Transverse colon (tissue), 4 donors: ENCODE measurements around the gene ATP6V0E1. TPM values are rescaled to one million over a fixed set of nuclear protein-coding genes. Genes with fewer than 3 reads are reported as not detected.

Experiments used
- DNase-seq: peaks from one replicate; pipeline ENCODE4 v3.0.0-alpha.2; 2019
- H3K27ac ChIP-seq, 4 donors: fragments of 200-600 bp; sonication (generic); 2 replicates each; pipeline ENCODE4 v1.5.1; 2016 to 2018; ENCODE audit warnings: inconsistent platforms in 4 of 4
- H3K27me3 ChIP-seq: fragments of 200-600 bp; sonication (generic); 2 replicates; pipeline ENCODE4 v1.5.1; 2017; ENCODE audit warnings: inconsistent platforms
- H3K36me3 ChIP-seq, 4 donors: fragments of 200-600 bp; sonication (generic); 2 replicates each; pipeline ENCODE4 v1.5.1; 2017 to 2019; ENCODE audit warnings: inconsistent platforms in 4 of 4
- H3K4me1 ChIP-seq, 4 donors: fragments of 200-600 bp; sonication (generic); 2 replicates each; pipeline ENCODE4 v1.5.1; 2017 to 2020; ENCODE audit warnings: inconsistent platforms in 4 of 4
- H3K4me3 ChIP-seq, 4 donors: fragments of 200-600 bp; sonication (generic); 1 replicate in 1 of 4; 2 replicates in 3 of 4; pipeline versions ENCODE4 v1.5.1 to v1.6.1; 2017 to 2019; ENCODE audit warnings: inconsistent platforms in 4 of 4
- H3K9me3 ChIP-seq, 2 donors: fragments of 200-600 bp; sonication (generic); 2 replicates each; pipeline ENCODE4 v1.5.1; 2017 to 2019; ENCODE audit warnings: inconsistent platforms in 2 of 2
- EP300 ChIP-seq: sonication (generic); formaldehyde crosslinking; IDR thresholded peaks from one replicate; pipeline ENCODE4 v1.6.1; 2017; ENCODE audit warnings: antibody characterized with exemption, low read depth
- POLR2A ChIP-seq: fragments of 450-650 bp; IDR thresholded peaks from one replicate; pipeline ENCODE4 v1.6.1; 2016; ENCODE audit warnings: antibody characterized with exemption, mild to moderate bottlenecking, moderate library complexity
- POLR2AphosphoS5 ChIP-seq, 3 donors: sonication (generic); formaldehyde crosslinking; IDR thresholded peaks; one replicate each; pipeline ENCODE4 v1.6.1; 2016; ENCODE audit warnings: antibody characterized with exemption in 3 of 3
- WGBS, 2 donors: methylation state at CpG; one replicate each; pipeline ENCODE4 v1.1.5; 2018; ENCODE audit warnings: low coverage in 1 of 2; 5-methylcytosine and 5-hydroxymethylcytosine counted together
- in situ Hi-C, 4 donors: fragments of 200-750 bp; cut with MboI; loops; one replicate each; pipeline versions ENCODE4 v1.15.0 to v1.15.1; 2017; ENCODE audit warnings: low sequenced_read_pairs in 3 of 4, low pct_ligation_motif_present in 1 of 4, low pct_unique_long_range_greater_than_20kb in 1 of 4
- intact Hi-C: fragments of 100-400 bp; cut with DNase I; formaldehyde crosslinking; loops from one replicate; pipeline ENCODE4 v1.15.1; 2023; ENCODE audit warnings: low total_unique reads
- total RNA-seq, 4 donors: library from RNA; depleted of rRNA; stranded (reverse); fragments of >200 nt; gene quantifications; one replicate each; pipeline ENCODE4 v1.1.0, GENCODE V29; 2016
- TF ChIP-seq, protein P1 (sequence below), 5 experiments: fragments of 200-600 bp in 3 of 5; fragments of 450-650 bp in 2 of 5; sonication (generic) in 3 of 5; IDR thresholded peaks; 1 replicate in 2 of 5; 2 replicates in 3 of 5; pipeline ENCODE4 v1.5.1; 2016 to 2017; ENCODE audit warnings: antibody characterized with exemption in 5 of 5, inconsistent platforms in 3 of 5, mild to moderate bottlenecking in 2 of 5, moderate library complexity in 1 of 5

ATP6V0E1 gene
- total RNA-seq, 4 donors from 2014 or later, result 60.9 to 212 (median 138) TPM

DNA sequence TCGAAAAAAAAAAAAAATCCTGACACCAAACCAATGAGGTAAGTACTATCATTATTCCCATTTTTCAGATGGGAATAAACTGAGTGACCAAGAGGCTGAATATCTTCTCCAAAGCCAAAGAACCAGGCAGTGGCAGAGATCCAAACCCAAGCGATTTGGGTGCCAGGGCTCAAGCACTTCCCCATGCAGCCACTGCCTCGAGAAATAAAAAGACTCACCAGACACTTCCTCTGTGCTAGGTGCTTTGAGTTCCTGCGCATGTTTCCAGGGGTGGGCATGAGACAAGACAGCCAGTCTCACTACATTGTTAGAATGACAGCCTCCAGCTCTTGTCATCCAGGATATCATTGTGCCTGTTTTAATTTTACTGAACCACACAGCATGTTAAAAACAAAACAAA is 26.6 kb upstream of the ATP6V0E1 start:
- Histone ChIP-seq H3K36me3 (no peaks in the 10 kb centered on the region), H3K9me3 (no peaks in the 10 kb centered on the region), H3K27me3 (no peaks in the 10 kb centered on the region), H3K4me3 (no peak overlapping the region), H3K27ac (peak overlapping the region in 1 of 4 donors; percentile 30), H3K4me1 (peaks cover 7 to 19% (median 14%) of the 10 kb centered on the region in 4 donors)
- 64 to 90% methylated on average over 2 to 4 of the region's 4 CpGs for WGBS, 2 donors
- intact Hi-C loops, result no loop called here
- TF ChIP-seq POLR2AphosphoS5 (IDR thresholded peaks at IDR 0.05) (no peak), POLR2A (no peak), EP300 (no peak)
- TF ChIP-seq, protein P1, sequence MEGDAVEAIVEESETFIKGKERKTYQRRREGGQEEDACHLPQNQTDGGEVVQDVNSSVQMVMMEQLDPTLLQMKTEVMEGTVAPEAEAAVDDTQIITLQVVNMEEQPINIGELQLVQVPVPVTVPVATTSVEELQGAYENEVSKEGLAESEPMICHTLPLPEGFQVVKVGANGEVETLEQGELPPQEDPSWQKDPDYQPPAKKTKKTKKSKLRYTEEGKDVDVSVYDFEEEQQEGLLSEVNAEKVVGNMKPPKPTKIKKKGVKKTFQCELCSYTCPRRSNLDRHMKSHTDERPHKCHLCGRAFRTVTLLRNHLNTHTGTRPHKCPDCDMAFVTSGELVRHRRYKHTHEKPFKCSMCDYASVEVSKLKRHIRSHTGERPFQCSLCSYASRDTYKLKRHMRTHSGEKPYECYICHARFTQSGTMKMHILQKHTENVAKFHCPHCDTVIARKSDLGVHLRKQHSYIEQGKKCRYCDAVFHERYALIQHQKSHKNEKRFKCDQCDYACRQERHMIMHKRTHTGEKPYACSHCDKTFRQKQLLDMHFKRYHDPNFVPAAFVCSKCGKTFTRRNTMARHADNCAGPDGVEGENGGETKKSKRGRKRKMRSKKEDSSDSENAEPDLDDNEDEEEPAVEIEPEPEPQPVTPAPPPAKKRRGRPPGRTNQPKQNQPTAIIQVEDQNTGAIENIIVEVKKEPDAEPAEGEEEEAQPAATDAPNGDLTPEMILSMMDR (IDR thresholded peaks at IDR 0.05), result no peak
- DNase-seq, result no peak
- in situ Hi-C loops, result loop anchor here in 2 of 4 donors (10.0 to 25.0 kb wide), 2 partner anchors 330 to 492 kb away; no protein-coding TSS in a partner anchor

DNA sequence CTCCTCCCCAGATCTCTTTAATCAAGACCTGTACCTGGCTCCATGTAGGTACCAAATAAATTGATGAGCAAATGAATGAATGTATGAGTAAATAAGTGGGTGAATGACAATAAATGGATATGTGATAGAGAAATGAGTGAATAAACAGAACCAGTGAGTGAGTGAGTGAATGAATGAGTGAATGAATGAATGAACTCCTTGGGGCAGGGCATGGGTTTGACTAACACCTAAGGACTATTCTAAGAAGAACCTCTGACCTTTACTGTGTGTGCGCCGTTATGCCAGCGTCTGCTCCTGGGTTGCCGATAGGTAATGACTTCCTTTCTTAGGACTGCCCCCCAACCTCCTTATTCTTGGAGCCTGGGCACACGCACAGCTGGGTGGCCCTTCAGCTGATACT is 26.1 kb upstream of the ATP6V0E1 start:
- intact Hi-C loops (no loop called here), in situ Hi-C loops (loop anchor here in 2 of 4 donors (10.0 to 25.0 kb wide), 2 partner anchors 330 to 493 kb away; no protein-coding TSS in a partner anchor)
- no peaks in the 10 kb centered on the region for H3K27me3 ChIP-seq
- H3K4me3 ChIP-seq, result no peak overlapping the region
- H3K9me3 ChIP-seq, result no peaks in the 10 kb centered on the region
- H3K36me3 ChIP-seq, result no peaks in the 10 kb centered on the region
- WGBS, 2 donors, result 56% methylated on average over 5 of the region's 5 CpGs; no CpG with 5 or more reads in 1 of the 2 donors
- H3K4me1 ChIP-seq, result peaks cover 7 to 19% (median 14%) of the 10 kb centered on the region in 4 donors
- TF ChIP-seq POLR2AphosphoS5 (IDR thresholded peaks at IDR 0.05), result no peak
- TF ChIP-seq POLR2A, result no peak
- TF ChIP-seq, protein P1 (IDR thresholded peaks at IDR 0.05), result no peak
- TF ChIP-seq EP300, result no peak
- H3K27ac ChIP-seq, result peak overlapping the region in 1 of 4 donors; percentile 86
- no peak for DNase-seq

DNA sequence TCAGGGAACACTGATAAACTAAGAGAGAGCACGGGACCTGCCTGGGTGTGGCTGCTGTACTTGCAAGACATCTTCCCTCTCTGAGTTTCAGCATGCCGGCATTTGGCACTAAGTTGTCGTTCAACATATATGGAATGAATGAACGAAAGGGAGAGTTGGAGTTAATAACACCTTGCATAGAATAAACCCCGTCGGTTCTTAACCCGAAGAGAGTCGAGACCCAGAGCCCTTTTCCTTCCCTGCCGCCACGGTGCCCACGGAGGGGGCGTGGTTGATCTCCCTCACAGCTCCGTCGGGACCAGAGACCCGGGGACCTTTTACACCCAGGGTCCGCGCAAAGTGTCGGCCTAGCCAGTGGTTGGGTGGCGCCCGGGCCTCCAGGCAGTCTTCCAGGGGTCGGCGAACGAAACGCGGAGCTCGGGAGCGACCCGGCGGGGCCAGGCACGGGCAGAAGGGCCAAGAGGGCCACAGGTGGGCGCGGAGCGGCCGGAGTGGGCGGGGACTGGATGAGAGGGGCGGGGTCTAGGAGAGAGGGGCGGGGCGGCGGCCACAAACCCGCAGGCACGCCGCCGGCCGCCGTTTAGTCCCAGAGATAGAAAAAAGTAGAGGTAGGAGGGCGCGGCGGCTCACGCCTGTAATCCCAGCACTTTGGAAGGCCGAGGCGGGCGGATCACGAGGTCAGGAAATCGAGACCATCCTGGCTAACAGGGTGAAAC is 25.1 kb upstream of the ATP6V0E1 start:
- TF ChIP-seq, protein P1 (IDR thresholded peaks at IDR 0.05), result no peak
- no peak for TF ChIP-seq POLR2AphosphoS5 (IDR thresholded peaks at IDR 0.05)
- no peak for TF ChIP-seq EP300
- TF ChIP-seq POLR2A, result no peak
- H3K9me3 ChIP-seq, result no peaks in the 10 kb centered on the region
- in situ Hi-C loops (loop anchor here in 2 of 4 donors (10.0 to 25.0 kb wide), 2 partner anchors 329 to 494 kb away; no protein-coding TSS in a partner anchor), intact Hi-C loops (loop anchor here (2.0 kb wide), 1 partner anchor 56 kb away; no protein-coding TSS in a partner anchor)
- peak overlapping the region; percentile 53 to 99 (median 67) for H3K4me3 ChIP-seq
- H3K36me3 ChIP-seq, result no peaks in the 10 kb centered on the region
- WGBS, 2 donors, result 2% methylated on average over 10 to 52 of the region's 54 CpGs
- DNase-seq, result peak; percentile 78
- H3K4me1 ChIP-seq, result peaks cover 7 to 19% (median 14%) of the 10 kb centered on the region in 4 donors
- no peaks in the 10 kb centered on the region for H3K27me3 ChIP-seq
- H3K27ac ChIP-seq, result peak overlapping the region; percentile 84 to 90 (median 86)
